Ovary (tissue), 9 donors: ENCODE results near the gene ABCC5. TPM values are rescaled to one million over a fixed set of nuclear protein-coding genes. Genes with fewer than 3 reads are reported as not detected.

Experiments
- DNase-seq, 5 donors: peaks; one replicate each; pipeline ENCODE4 v3.0.0-alpha.2; 2019 to 2020
- H3K27ac ChIP-seq, 2 donors: fragments of 200-600 bp; one replicate each; pipeline versions ENCODE4 v1.5.1 to v1.8.0; 2019 to 2022
- H3K27me3 ChIP-seq: fragments of 200-600 bp; one replicate; pipeline ENCODE4 v1.8.0; 2022
- H3K36me3 ChIP-seq: fragments of 200-600 bp; sonication (generic); one replicate; pipeline ENCODE4 v1.5.1; 2019
- H3K4me1 ChIP-seq: one replicate; pipeline ENCODE4 v1.8.1; 2013; ENCODE audit warnings: mild to moderate bottlenecking, moderate library complexity; ENCODE audit not compliant: insufficient read depth
- H3K4me3 ChIP-seq: fragments of 200-600 bp; sonication (generic); one replicate; pipeline ENCODE4 v1.5.1; 2017
- H3K9me3 ChIP-seq, 2 donors: fragments of 200-600 bp in 1 of 2; sonication (generic) in 1 of 2; one replicate each; pipeline versions ENCODE4 v1.5.1 to v1.8.1; 2013 to 2019; ENCODE audit warnings: mild to moderate bottlenecking in 1 of 2, moderate library complexity in 1 of 2
- EP300 ChIP-seq: sonication (generic); formaldehyde crosslinking; IDR thresholded peaks from one replicate; pipeline ENCODE4 v1.6.1; 2017; ENCODE audit warnings: antibody characterized with exemption
- POLR2A ChIP-seq: fragments of 450-650 bp; IDR thresholded peaks from one replicate; pipeline ENCODE4 v1.6.1; 2017; ENCODE audit warnings: antibody characterized with exemption, mild to moderate bottlenecking, moderate library complexity
- WGBS, 3 donors: extraction: QIAGEN DNeasy Blood & Tissue Kit in 1 of 3; methylation state at CpG; one replicate each; pipeline versions ENCODE4 v1.1.5 to v1.1.7; 2013 to 2017; 5-methylcytosine and 5-hydroxymethylcytosine counted together
- intact Hi-C, 4 donors: fragments of 100-400 bp; cut with DNase I; formaldehyde crosslinking; loops; one replicate each; pipeline versions ENCODE4 v1.11.0 to v1.15.1; 2022 to 2023
- polyA plus RNA-seq, 2 donors: library from polyadenylated mRNA; stranded (reverse); fragments of 200-250 nt in 1 of 2; fragments of 350-450 nt in 1 of 2; fragmentation: Illumina TruSeq in 1 of 2; extraction: RNeasy Lipid Tissue Mini Kit (QIAGEN cat#74804) in 1 of 2; gene quantifications; one replicate each; pipeline ENCODE4 v1.2.3, GENCODE V29; 2013 to 2014
- total RNA-seq, 7 donors: library from RNA; depleted of rRNA in 2 of 7; stranded (reverse); fragments of >200 nt in 2 of 7; fragmentation: NEBNext Ultra II Directional in 3 of 7; extraction: Animal tissue kit (Norgen Biotek cat#: 25700) in 3 of 7; gene quantifications; one replicate each; pipeline versions ENCODE4 v1.1.0 to v1.2.4, GENCODE V29; 2016 to 2023
- TF ChIP-seq, protein P1 (sequence below), 3 donors: fragments of 450-650 bp in 2 of 3; fragments of 200-600 bp in 1 of 3; IDR thresholded peaks; one replicate each; pipeline versions ENCODE4 v1.5.1 to v1.8.0; 2016 to 2022; ENCODE audit warnings: antibody characterized with exemption in 3 of 3, mild to moderate bottlenecking in 1 of 3
- donor health status: DM: no; HTN: no; CAD: no; lungs with moderate emphysema.
- donor health status: DM: no; HTN: no; CAD: no.
- donor health status: Bipolar disorder and iron deficiency.
- donor health status: DM: yes; HTN: yes; CAD: no.
- donor health status: DM: no; HTN: no; CAD: no.
- donor health status: DM: yes; HTN: yes; CAD: no.

ABCC5 gene
- total and polyA plus RNA-seq, 9 donors = 16.3 to 29.4 (median 19.8) TPM

DNA sequence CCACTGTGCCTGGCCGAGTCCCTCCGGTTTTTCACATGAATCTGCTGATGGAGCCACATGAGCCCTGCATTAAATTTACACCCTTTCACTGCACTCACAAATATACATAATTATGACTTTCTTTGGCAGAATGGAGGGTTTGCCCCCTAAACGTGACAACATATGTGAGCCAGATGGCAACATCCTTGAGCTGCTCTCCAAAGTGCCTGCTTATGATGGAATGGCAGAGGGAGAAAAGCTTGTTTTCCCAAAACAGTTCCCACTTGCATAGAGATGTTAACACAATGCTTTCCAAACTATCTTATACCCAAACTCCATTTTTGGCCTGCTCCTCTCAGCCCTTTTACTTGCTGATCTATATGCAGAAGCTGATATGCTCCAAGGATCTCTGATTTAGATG, 54.9 kb downstream of the ABCC5 start:
- TF ChIP-seq EP300 = no peak
- no peak for TF ChIP-seq POLR2A
- TF ChIP-seq, protein P1, sequence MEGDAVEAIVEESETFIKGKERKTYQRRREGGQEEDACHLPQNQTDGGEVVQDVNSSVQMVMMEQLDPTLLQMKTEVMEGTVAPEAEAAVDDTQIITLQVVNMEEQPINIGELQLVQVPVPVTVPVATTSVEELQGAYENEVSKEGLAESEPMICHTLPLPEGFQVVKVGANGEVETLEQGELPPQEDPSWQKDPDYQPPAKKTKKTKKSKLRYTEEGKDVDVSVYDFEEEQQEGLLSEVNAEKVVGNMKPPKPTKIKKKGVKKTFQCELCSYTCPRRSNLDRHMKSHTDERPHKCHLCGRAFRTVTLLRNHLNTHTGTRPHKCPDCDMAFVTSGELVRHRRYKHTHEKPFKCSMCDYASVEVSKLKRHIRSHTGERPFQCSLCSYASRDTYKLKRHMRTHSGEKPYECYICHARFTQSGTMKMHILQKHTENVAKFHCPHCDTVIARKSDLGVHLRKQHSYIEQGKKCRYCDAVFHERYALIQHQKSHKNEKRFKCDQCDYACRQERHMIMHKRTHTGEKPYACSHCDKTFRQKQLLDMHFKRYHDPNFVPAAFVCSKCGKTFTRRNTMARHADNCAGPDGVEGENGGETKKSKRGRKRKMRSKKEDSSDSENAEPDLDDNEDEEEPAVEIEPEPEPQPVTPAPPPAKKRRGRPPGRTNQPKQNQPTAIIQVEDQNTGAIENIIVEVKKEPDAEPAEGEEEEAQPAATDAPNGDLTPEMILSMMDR (IDR thresholded peaks at IDR 0.05) = no peak
- Histone ChIP-seq H3K27ac (no peak overlapping the region), H3K4me1 (no peaks in the 10 kb centered on the region), H3K9me3 (no peaks in the 10 kb centered on the region), H3K27me3 (no peaks in the 10 kb centered on the region), H3K4me3 (no peak overlapping the region), H3K36me3 (no peaks in the 10 kb centered on the region)
- 84 to 87% (median 84%) methylated on average over 3 of the region's 3 CpGs for WGBS, 3 donors
- intact Hi-C loops = no loop called here
- no peak for DNase-seq

DNA sequence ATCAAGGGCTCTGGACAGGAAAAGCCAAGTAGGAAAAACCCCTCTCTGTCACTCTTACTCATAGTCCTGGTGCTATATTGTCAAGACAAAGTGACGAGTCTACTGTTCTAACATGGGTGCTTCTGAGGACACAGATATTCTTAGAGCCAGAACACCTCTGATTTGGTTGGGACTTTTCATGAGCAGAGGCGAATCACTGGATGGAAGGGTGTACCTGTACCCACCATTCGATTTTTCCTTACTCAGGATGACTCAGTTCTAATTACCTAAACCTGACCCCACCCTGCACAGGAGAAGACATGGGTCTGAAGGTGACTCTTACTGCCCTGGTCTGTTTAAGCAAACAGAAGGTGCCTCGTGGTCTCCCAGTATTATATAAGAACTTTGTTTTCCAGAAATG, 58.5 kb downstream of the ABCC5 start:
- 87 to 91% (median 90%) methylated on average over 4 of the region's 4 CpGs for WGBS, 3 donors
- Histone ChIP-seq H3K4me3 (no peak overlapping the region), H3K4me1 (no peaks in the 10 kb centered on the region), H3K27me3 (no peaks in the 10 kb centered on the region), H3K9me3 (no peaks in the 10 kb centered on the region), H3K27ac (no peak overlapping the region), H3K36me3 (no peaks in the 10 kb centered on the region)
- intact Hi-C loops = no loop called here
- no peak for DNase-seq
- no peak for TF ChIP-seq EP300
- TF ChIP-seq POLR2A = no peak
- TF ChIP-seq, protein P1 (IDR thresholded peaks at IDR 0.05) = no peak

DNA sequence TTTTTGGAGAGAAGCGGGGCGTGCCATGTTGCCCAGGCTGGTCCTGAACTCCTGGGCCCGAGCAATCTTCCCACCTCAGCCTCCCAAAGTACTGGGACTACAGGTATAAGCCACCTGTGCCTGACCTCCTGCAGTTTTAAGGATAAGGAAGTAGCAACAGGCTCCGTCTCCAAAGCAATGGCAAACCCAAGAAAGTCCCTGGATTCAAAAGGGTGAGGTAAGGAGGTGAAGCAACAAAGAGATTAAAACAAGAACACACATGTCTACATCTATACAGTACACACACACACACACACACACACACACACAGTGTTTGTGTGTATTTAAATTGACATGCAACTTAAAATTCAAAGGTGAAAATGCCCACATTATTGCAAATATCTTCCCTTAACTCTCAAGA, 58.9 kb downstream of the ABCC5 start:
- Histone ChIP-seq H3K27me3 (no peaks in the 10 kb centered on the region), H3K4me3 (no peak overlapping the region), H3K4me1 (no peaks in the 10 kb centered on the region), H3K36me3 (no peaks in the 10 kb centered on the region), H3K9me3 (no peaks in the 10 kb centered on the region), H3K27ac (no peak overlapping the region)
- 94 to 97% (median 95%) methylated on average over 4 of the region's 4 CpGs for WGBS, 3 donors
- intact Hi-C loops = no loop called here
- TF ChIP-seq POLR2A = no peak
- TF ChIP-seq EP300 = no peak
- TF ChIP-seq, protein P1 (IDR thresholded peaks at IDR 0.05) = no peak
- DNase-seq = no peak

DNA sequence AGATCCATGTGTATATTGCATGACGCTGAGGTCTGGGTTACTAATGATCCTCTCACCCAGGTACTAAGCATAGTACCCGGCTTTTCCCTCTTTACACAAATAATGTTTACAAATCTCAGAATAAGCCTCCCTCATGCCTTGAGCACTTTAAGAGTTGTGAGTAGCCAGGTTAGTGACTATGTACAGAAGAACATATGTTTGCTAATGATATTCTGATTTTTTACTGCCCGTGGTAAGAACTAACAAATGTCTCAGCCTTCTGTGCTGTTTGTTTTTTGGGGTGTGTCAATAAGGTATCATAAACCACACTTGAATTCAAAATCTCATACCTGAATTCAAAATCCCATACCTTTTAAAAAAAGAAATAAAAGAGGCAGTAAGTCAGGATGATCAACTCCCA, 59.5 kb downstream of the ABCC5 start:
- no peak for DNase-seq
- Histone ChIP-seq H3K27ac (no peak overlapping the region), H3K4me3 (no peak overlapping the region), H3K9me3 (no peaks in the 10 kb centered on the region), H3K4me1 (no peaks in the 10 kb centered on the region), H3K36me3 (no peaks in the 10 kb centered on the region), H3K27me3 (no peaks in the 10 kb centered on the region)
- WGBS, 3 donors = 87 to 95% (median 89%) methylated on average over 3 of the region's 3 CpGs
- intact Hi-C loops = no loop called here
- TF ChIP-seq, protein P1 (IDR thresholded peaks at IDR 0.05) = no peak
- TF ChIP-seq EP300 (no peak), POLR2A (no peak)

DNA sequence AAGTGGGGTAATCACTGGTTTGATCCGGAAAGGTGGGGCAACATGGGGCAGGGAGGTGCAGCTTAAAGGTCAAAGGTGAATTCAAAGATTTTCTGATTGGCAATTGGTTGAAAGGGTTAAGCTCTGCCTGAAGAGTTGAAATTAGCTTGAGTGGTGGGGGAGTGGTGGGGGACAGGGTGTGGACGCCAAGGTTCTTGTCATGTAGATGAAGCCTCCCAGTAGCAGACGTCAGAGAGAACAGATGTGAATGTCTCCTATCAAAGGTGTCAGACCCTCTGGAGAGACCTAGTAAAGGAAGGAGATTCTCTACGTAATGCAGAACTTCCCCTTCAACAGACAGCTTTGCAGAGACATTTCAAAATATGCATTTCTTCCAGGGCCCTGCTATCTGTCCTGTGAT, 62.8 kb downstream of the ABCC5 start:
- no peak overlapping the region for H3K4me3 ChIP-seq
- WGBS, 3 donors = 73 to 83% (median 73%) methylated on average over 4 of the region's 4 CpGs
- no peak overlapping the region for H3K27ac ChIP-seq
- H3K9me3 ChIP-seq = no peaks in the 10 kb centered on the region
- H3K36me3 ChIP-seq = no peaks in the 10 kb centered on the region
- H3K27me3 ChIP-seq = no peaks in the 10 kb centered on the region
- no peaks in the 10 kb centered on the region for H3K4me1 ChIP-seq
- intact Hi-C loops = no loop called here
- TF ChIP-seq, protein P1 (IDR thresholded peaks at IDR 0.05) = no peak
- TF ChIP-seq POLR2A = no peak
- no peak for TF ChIP-seq EP300
- no peak for DNase-seq
